ENCODE data around the gene LARGE1.

DNA sequence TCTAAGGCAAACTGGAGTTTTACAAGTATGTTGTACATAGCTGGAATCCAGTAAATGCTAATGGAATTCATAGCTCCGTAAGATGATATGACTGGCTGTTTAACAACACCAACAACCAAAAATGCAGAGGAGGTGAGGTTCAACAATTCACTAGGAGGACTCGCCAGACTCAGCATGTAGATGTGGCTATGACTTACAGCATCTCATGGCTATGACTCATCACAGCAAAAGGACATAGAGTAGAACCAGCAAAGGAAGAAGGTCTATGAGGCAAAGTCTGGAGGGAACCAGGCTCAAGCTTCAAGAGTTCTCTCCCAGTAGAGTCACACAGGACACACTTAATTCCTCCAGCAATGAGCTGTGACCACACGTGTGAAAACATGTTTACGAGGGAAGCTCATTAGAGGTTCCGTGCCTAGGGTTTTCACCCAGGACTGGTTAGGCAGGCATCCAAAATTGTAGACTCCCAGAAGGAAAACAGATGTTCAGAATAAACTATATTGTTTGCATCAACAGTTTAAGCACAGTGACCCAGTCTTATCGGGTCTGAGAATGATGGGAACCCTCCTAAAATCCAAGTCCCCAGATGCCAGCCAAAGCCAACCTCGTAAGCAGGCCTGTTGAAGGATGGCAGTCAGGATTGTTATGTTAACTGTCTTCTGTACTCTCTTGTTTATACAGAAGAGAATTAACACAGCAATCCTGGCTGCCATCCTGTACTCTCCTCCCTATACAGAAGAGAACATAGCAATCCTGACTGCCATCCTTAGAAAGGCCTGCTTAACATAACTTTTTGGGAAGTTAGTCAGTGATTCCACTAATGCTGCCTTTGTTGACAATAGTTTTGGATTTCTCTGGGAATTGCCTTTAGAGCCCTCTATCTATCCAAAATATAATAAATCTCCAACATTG lies 116.6 kb downstream of the LARGE1 start:
- TF ChIP-seq, protein P1, sequence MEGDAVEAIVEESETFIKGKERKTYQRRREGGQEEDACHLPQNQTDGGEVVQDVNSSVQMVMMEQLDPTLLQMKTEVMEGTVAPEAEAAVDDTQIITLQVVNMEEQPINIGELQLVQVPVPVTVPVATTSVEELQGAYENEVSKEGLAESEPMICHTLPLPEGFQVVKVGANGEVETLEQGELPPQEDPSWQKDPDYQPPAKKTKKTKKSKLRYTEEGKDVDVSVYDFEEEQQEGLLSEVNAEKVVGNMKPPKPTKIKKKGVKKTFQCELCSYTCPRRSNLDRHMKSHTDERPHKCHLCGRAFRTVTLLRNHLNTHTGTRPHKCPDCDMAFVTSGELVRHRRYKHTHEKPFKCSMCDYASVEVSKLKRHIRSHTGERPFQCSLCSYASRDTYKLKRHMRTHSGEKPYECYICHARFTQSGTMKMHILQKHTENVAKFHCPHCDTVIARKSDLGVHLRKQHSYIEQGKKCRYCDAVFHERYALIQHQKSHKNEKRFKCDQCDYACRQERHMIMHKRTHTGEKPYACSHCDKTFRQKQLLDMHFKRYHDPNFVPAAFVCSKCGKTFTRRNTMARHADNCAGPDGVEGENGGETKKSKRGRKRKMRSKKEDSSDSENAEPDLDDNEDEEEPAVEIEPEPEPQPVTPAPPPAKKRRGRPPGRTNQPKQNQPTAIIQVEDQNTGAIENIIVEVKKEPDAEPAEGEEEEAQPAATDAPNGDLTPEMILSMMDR (IDR thresholded peaks at IDR 0.05): no peak
- no peak for TF ChIP-seq ZFX (IDR thresholded peaks at IDR 0.05; ENCODE audit: borderline replicate concordance)
